ENCODE measurements around the gene TCF4.

Gene TCF4

DNA sequence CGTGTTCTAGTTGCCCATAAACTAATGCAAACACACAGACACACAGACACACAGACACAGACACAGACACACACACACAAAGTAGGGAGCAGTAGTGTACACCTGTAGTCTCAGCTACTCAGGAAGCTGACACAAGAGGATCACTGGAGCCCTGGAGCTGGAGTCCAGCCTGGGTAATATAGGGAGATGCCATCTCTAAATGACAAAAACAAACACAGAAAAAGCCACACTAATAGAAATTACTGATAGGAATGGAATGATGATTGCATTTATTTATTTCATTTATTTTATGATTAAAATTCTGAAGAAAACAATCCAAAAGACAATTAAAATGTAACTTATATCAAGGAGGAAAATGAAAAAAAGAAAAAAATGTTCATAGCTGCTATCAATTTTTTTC, 30.8 kb downstream of the TCF4 start:
- DNase-seq, result no peak
- peaks cover 48% of the 10 kb centered on the region for H3K36me3 Mint-ChIP-seq (ENCODE audit: low read depth)
- H3K4me3 Mint-ChIP-seq, result no peak overlapping the region
- H3K4me1 Mint-ChIP-seq, result peaks cover 10% of the 10 kb centered on the region
- TF ChIP-seq, protein P1, sequence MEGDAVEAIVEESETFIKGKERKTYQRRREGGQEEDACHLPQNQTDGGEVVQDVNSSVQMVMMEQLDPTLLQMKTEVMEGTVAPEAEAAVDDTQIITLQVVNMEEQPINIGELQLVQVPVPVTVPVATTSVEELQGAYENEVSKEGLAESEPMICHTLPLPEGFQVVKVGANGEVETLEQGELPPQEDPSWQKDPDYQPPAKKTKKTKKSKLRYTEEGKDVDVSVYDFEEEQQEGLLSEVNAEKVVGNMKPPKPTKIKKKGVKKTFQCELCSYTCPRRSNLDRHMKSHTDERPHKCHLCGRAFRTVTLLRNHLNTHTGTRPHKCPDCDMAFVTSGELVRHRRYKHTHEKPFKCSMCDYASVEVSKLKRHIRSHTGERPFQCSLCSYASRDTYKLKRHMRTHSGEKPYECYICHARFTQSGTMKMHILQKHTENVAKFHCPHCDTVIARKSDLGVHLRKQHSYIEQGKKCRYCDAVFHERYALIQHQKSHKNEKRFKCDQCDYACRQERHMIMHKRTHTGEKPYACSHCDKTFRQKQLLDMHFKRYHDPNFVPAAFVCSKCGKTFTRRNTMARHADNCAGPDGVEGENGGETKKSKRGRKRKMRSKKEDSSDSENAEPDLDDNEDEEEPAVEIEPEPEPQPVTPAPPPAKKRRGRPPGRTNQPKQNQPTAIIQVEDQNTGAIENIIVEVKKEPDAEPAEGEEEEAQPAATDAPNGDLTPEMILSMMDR (IDR thresholded peaks at IDR 0.05), result no peak
- peaks cover 2% of the 10 kb centered on the region for H3K9me3 Mint-ChIP-seq
- H3K27ac Mint-ChIP-seq, result peak overlapping the region; percentile 12
- no peaks in the 10 kb centered on the region for H3K27me3 Mint-ChIP-seq (ENCODE audit: low read depth, poor library complexity)

DNA sequence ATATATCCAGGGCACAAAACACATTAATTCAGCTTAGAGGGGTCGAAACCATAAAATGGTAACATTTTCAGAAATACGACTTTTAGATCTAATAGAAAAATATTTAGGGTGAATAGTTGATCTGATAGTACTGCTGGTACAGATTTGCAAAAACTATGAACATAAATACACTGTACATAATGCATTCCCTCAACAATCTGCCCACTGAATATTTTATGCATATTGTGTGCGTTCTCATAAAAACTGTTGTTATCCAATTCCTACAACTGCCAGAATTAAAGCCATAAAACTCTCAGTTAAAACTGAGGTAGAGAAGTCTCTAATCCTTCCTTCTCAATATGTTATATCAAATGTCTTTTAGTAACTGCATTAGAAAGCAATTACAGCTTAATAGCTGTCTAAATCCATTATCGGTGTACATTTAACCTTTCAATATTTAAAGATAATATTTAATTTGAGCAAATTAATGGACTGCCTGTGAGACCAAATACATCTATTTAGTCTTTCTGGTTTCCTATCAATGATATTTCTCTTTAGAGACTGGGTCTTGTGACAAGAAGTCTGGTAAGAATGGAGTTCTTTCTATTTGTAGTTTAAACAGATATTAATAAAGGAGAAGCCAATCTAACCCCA, 32.5 kb downstream of the TCF4 start:
- Mint-ChIP-seq H3K36me3 (ENCODE audit: low read depth) (peaks cover 49% of the 10 kb centered on the region), H3K4me1 (peaks cover 22% of the 10 kb centered on the region), H3K27me3 (ENCODE audit: low read depth, poor library complexity) (no peaks in the 10 kb centered on the region), H3K27ac (no peak overlapping the region), H3K4me3 (no peak overlapping the region), H3K9me3 (no peaks in the 10 kb centered on the region)
- TF ChIP-seq, protein P1 (IDR thresholded peaks at IDR 0.05), result no peak
- no peak for DNase-seq

DNA sequence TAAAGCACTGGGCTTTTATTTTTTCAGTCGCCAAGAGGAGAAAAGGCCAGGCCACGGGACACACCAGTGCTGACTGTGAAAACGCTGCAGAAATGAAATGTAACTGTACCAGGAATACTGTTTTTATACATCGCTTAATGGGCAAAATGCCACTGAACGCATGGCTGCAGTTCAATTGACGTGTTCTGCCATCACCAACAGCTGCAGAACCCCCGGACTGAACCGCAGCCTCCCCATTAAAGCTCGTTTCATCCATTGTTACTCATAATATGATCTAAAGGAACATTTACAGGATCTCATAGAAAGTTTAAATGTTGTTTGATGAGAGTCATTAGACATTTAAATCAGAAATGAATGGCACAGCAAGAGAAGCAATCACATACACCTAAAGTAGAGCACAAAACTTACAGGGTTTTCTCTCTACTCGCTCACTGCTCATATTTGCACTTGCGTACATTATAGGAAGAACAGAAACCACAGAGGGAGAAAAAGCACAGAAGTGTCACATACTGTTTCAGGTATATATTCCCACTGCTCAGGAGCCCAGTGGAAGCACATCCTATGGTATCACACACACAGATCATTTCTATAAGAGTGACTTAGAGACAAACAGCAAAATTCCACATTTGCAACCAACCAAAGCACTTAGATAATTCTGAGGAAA, 35.3 kb downstream of the TCF4 start:
- Mint-ChIP-seq H3K27ac (peak overlapping the region; percentile 19), H3K27me3 (ENCODE audit: low read depth, poor library complexity) (no peaks in the 10 kb centered on the region), H3K4me1 (peaks cover 36% of the 10 kb centered on the region), H3K4me3 (no peak overlapping the region), H3K9me3 (no peaks in the 10 kb centered on the region), H3K36me3 (ENCODE audit: low read depth) (peaks cover 38% of the 10 kb centered on the region)
- no peak for DNase-seq
- TF ChIP-seq, protein P1 (IDR thresholded peaks at IDR 0.05), result no peak

DNA sequence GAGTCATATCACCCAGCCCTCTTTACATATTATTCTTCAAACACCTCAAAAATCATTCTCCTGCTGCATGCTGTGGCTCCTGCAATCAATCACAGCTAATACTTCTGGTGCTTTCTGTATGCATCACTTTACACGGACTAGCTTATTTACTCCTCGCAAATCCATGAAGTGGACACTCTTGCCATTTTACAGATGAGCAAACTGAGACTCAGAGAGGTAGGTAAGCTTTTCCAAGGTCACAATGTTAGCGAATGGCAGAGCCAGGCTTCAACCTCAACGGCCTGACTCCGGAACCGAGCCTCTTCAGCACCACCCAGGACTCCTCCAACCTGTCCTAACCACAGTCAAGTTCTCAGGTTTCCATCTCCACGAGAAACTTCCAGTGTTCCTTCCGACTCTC, 36.8 kb downstream of the TCF4 start:
- H3K36me3 Mint-ChIP-seq (ENCODE audit: low read depth), result peaks cover 36% of the 10 kb centered on the region
- no peak for DNase-seq
- H3K4me3 Mint-ChIP-seq, result no peak overlapping the region
- H3K4me1 Mint-ChIP-seq, result peaks cover 49% of the 10 kb centered on the region
- H3K9me3 Mint-ChIP-seq, result no peaks in the 10 kb centered on the region
- no peaks in the 10 kb centered on the region for H3K27me3 Mint-ChIP-seq (ENCODE audit: low read depth, poor library complexity)
- no peak overlapping the region for H3K27ac Mint-ChIP-seq
- TF ChIP-seq, protein P1 (IDR thresholded peaks at IDR 0.05), result no peak

DNA sequence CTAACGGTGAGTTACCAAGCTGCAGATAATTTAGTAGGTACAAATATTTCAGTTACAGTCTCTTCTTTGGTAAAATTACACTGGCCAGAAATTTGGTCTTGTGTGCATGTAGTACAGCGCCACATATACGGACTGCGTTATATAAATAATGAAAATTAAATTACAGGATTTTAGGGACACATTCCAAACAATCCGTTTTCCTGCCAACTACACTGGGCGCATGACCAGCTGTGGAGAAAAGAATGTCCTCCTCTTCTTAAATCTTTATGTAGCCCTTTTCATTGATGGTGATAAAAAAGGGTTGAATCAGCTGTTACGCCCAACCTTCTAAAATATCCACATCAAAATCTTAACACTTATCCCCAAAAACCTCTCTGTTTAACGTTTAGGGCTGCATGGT, 37.5 kb downstream of the TCF4 start:
- TF ChIP-seq, protein P1 (IDR thresholded peaks at IDR 0.05), result no peak
- H3K27me3 Mint-ChIP-seq (ENCODE audit: low read depth, poor library complexity), result no peaks in the 10 kb centered on the region
- no peak for DNase-seq
- no peaks in the 10 kb centered on the region for H3K9me3 Mint-ChIP-seq
- no peak overlapping the region for H3K4me3 Mint-ChIP-seq
- peaks cover 49% of the 10 kb centered on the region for H3K4me1 Mint-ChIP-seq
- H3K27ac Mint-ChIP-seq, result peak overlapping the region; percentile 36
- peaks cover 42% of the 10 kb centered on the region for H3K36me3 Mint-ChIP-seq (ENCODE audit: low read depth)
